Measurements from ENCODE around the gene MUSTN1. TPM values are rescaled to one million over a fixed set of nuclear protein-coding genes. Genes with fewer than 3 reads are reported as not detected.

MUSTN1 gene
- total RNA-seq, 1 donor from 2014 or later, result not detected

DNA sequence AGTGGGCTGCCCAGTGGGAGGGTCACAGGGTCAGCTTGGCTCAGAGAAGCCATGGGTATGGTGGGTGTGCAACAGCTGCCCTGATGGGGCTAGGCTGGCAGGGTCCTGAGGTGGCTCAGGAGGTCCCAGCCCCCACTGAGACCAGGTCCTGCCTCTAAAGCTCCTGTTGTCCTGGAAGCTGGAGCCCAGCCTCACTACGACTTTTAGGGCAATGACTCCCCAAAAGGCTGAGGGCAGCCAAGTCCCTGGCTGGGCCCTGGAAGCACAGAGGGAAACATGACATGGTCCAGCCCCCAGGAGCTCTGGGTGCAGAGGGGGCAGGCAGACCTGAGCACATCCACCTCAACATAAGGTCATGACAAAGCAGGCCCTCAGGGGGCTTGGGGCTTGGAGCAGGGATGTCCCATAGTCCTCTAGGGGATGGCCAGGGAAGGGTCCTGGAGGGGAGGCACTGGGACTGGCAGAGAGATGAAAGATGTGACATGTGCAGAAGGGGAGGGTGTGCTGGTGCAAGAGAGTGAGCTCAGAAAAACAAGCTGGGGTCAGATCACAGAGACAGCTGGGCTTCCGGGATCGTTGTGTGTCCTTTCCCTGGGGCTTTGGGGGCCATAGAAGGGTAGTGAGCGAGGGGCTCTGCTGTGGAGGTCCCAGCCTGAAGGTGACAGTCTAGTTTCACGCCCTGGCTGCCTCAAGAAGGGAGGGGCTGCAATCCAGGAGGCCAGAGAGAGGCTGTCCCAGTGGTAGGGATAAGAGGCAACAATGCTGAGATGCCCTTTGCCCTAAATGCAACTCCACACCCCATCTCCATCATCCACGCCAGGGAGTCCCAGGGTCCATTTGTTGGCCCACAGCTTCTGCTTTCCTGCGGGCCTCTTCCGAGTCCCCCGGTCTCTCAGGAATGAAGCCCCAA, 40.9 kb downstream of the MUSTN1 start:
- Histone ChIP-seq H4K20me1 (ENCODE audit: insufficient read depth, low read length) (no peaks in the 10 kb centered on the region), H3K79me2 (ENCODE audit: insufficient read depth, low read length) (no peaks in the 10 kb centered on the region), H3K9me3 (ENCODE audit: insufficient read depth, low read depth, low read length) (no peaks in the 10 kb centered on the region), H3K4me1 (ENCODE audit: insufficient read depth, low read length) (no peaks in the 10 kb centered on the region), H3K4me2 (ENCODE audit: low read length) (no peak overlapping the region), H3K4me3 (ENCODE audit: insufficient read depth, low read depth, low read length) (no peak overlapping the region), H3K36me3 (ENCODE audit: insufficient read depth, low read length) (no peaks in the 10 kb centered on the region), H3K27me3 (ENCODE audit: insufficient read depth, low read length) (no peaks in the 10 kb centered on the region), H3K27ac (ENCODE audit: low read depth, low read length) (no peak overlapping the region), H3K9ac (ENCODE audit: low read length) (no peak overlapping the region), H2AFZ (ENCODE audit: low read depth, low read length) (no peak overlapping the region)
- Mint-ChIP-seq H3K4me3 (ENCODE audit: unreplicated experiment) (no peak overlapping the region), H3K36me3 (ENCODE audit: low read depth, unreplicated experiment) (no peaks in the 10 kb centered on the region), H3K27ac (ENCODE audit: unreplicated experiment) (no peak overlapping the region), H3K27me3 (ENCODE audit: low read depth, unreplicated experiment) (peaks cover 23% of the 10 kb centered on the region), H3K9me3 (ENCODE audit: unreplicated experiment) (peaks cover 3% of the 10 kb centered on the region), H3K4me1 (ENCODE audit: low read depth, unreplicated experiment) (peaks cover 5% of the 10 kb centered on the region)
- TF ChIP-seq CTCF (IDR thresholded peaks at IDR 0.05; ENCODE audit: insufficient read depth, low read depth, low read length) (no peak), EZH2 (IDR thresholded peaks at IDR 0.05; ENCODE audit: insufficient read depth, low read length) (no peak)
- FAIRE-seq, result no peak
- no peak for DNase-seq (ENCODE audit: low read depth)

DNA sequence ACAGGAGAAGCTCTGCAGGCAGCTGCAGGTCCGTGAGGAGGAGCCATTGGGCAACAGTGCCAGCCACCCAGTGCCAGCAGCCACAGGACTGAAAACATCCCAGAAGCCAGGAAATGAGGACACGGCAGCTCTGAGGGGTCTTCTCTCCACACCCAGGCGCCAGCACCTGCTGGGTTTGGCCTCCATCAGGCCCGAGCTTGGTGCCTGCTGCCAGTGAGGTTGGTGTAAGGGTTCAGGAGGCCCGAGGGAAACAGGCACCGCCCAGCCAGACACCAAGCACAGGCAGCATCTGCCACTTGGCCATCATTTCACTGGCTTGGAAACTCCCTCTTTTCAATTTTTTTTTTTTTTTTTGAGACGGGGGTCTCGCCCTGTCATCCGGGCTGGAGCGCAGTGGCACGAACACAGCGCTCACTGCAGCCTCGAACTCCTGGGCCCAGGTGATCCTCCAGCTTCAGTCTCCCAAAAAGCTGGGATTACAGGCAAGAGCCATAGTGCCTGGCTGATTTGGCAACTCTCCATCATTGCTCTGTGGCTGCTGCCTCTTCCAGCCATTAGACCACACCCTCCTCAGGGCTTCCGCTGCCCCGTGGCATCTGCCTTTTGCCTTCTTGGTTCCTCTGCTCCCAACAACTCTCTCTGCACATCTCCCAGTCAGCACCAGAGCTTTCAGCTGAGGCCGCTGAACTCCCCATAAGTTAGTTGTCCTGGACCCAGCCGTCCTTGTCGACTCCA, 41.7 kb downstream of the MUSTN1 start:
- Histone ChIP-seq H3K4me2 (ENCODE audit: low read length) (no peak overlapping the region), H3K27me3 (ENCODE audit: insufficient read depth, low read length) (no peaks in the 10 kb centered on the region), H4K20me1 (ENCODE audit: insufficient read depth, low read length) (no peaks in the 10 kb centered on the region), H3K9me3 (ENCODE audit: insufficient read depth, low read depth, low read length) (no peaks in the 10 kb centered on the region), H3K36me3 (ENCODE audit: insufficient read depth, low read length) (no peaks in the 10 kb centered on the region), H3K27ac (ENCODE audit: low read depth, low read length) (no peak overlapping the region), H3K9ac (ENCODE audit: low read length) (no peak overlapping the region), H3K79me2 (ENCODE audit: insufficient read depth, low read length) (no peaks in the 10 kb centered on the region), H2AFZ (ENCODE audit: low read depth, low read length) (no peak overlapping the region), H3K4me1 (ENCODE audit: insufficient read depth, low read length) (no peaks in the 10 kb centered on the region), H3K4me3 (ENCODE audit: insufficient read depth, low read depth, low read length) (no peak overlapping the region)
- Mint-ChIP-seq H3K9me3 (ENCODE audit: unreplicated experiment) (peaks cover 3% of the 10 kb centered on the region), H3K27me3 (ENCODE audit: low read depth, unreplicated experiment) (peaks cover 25% of the 10 kb centered on the region), H3K27ac (ENCODE audit: unreplicated experiment) (no peak overlapping the region), H3K36me3 (ENCODE audit: low read depth, unreplicated experiment) (no peaks in the 10 kb centered on the region), H3K4me1 (ENCODE audit: low read depth, unreplicated experiment) (peaks cover 5% of the 10 kb centered on the region), H3K4me3 (ENCODE audit: unreplicated experiment) (no peak overlapping the region)
- DNase-seq (ENCODE audit: low read depth) (no peak), FAIRE-seq (no peak)
- no peak for TF ChIP-seq EZH2 (IDR thresholded peaks at IDR 0.05; ENCODE audit: insufficient read depth, low read length)

DNA sequence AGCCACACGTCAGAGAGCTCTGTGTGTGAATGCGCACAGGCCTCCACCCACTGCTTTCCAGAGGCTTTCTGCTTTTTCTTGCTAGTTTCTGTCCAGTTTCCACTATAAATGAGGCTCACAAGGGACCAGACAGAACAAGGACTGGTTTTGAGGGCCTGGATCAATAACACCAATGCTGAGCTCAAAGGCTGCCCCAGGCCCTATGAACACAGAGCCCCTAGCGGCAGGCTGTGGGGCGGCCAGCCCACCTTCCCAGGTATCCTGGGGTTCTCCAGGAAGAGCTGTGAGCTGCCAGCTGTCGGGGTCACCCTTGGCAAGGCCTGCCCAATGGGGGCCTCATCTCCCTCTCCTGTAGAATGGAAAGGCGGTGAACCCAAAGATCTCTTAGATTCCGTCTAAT, 42.4 kb downstream of the MUSTN1 start:
- H3K79me2 ChIP-seq (ENCODE audit: insufficient read depth, low read length), result no peaks in the 10 kb centered on the region
- Mint-ChIP-seq H3K27ac (ENCODE audit: unreplicated experiment) (no peak overlapping the region), H3K36me3 (ENCODE audit: low read depth, unreplicated experiment) (no peaks in the 10 kb centered on the region), H3K4me3 (ENCODE audit: unreplicated experiment) (no peak overlapping the region), H3K27me3 (ENCODE audit: low read depth, unreplicated experiment) (peaks cover 32% of the 10 kb centered on the region), H3K4me1 (ENCODE audit: low read depth, unreplicated experiment) (peaks cover 5% of the 10 kb centered on the region), H3K9me3 (ENCODE audit: unreplicated experiment) (peaks cover 3% of the 10 kb centered on the region)
- no peaks in the 10 kb centered on the region for H3K36me3 ChIP-seq (ENCODE audit: insufficient read depth, low read length)
- H4K20me1 ChIP-seq (ENCODE audit: insufficient read depth, low read length), result no peaks in the 10 kb centered on the region
- DNase-seq (ENCODE audit: low read depth) (no peak), FAIRE-seq (no peak)
- H2AFZ ChIP-seq (ENCODE audit: low read depth, low read length), result no peak overlapping the region
- no peak overlapping the region for H3K4me2 ChIP-seq (ENCODE audit: low read length)
- no peaks in the 10 kb centered on the region for H3K27me3 ChIP-seq (ENCODE audit: insufficient read depth, low read length)
- no peaks in the 10 kb centered on the region for H3K4me1 ChIP-seq (ENCODE audit: insufficient read depth, low read length)
- H3K9me3 ChIP-seq (ENCODE audit: insufficient read depth, low read depth, low read length), result no peaks in the 10 kb centered on the region
- no peak overlapping the region for H3K4me3 ChIP-seq (ENCODE audit: insufficient read depth, low read depth, low read length)
- no peak overlapping the region for H3K27ac ChIP-seq (ENCODE audit: low read depth, low read length)
- H3K9ac ChIP-seq (ENCODE audit: low read length), result no peak overlapping the region
- no peak for TF ChIP-seq EZH2 (IDR thresholded peaks at IDR 0.05; ENCODE audit: insufficient read depth, low read length)
- no peak for TF ChIP-seq CTCF (IDR thresholded peaks at IDR 0.05; ENCODE audit: insufficient read depth, low read depth, low read length)
